Measurements from ENCODE around the gene CDC42EP2. TPM values are rescaled to one million over a fixed set of nuclear protein-coding genes. Genes with fewer than 3 reads are reported as not detected.
A peak's percentile ranks its signal among the peaks of the same experiment; 100 is the strongest.

The CDC42EP2 gene
- 21.0 TPM for total RNA-seq

GRCh38 chr11:65314501-65315203 lies at the start of gene CDC42EP2:
Gene CDC42EP2 (plus strand): TSS chr11:65314866. CDS start chr11:65320899, 6,033 bp downstream.
- peak; percentile 92 for DNase-seq (ENCODE audit: low spot score)

GRCh38 chr11:65266210-65266609 lies 48.5 kb upstream of the CDC42EP2 start:
- no peak for DNase-seq (ENCODE audit: low spot score)

GRCh38 chr11:65274735-65275682 lies 39.7 kb upstream of the CDC42EP2 start:
- peak; percentile 88 for DNase-seq (ENCODE audit: low spot score)

GRCh38 chr11:65275906-65276305 lies 38.8 kb upstream of the CDC42EP2 start:
- DNase-seq (ENCODE audit: low spot score) = no peak

GRCh38 chr11:65277631-65278277 lies 36.9 kb upstream of the CDC42EP2 start:
- DNase-seq (ENCODE audit: low spot score) = no peak

GRCh38 chr11:65278356-65278755 lies 36.3 kb upstream of the CDC42EP2 start:
- no peak for DNase-seq (ENCODE audit: low spot score)

- no peak for DNase-seq (ENCODE audit: low spot score)
Measured at GRCh38 chr11:65279279-65279678, 35.4 kb upstream of the CDC42EP2 start.

GRCh38 chr11:65279741-65280440 lies 34.8 kb upstream of the CDC42EP2 start:
- no peak for DNase-seq (ENCODE audit: low spot score)

- DNase-seq (ENCODE audit: low spot score) = no peak
Measured at GRCh38 chr11:65280646-65281045, 34.0 kb upstream of the CDC42EP2 start.

- no peak for DNase-seq (ENCODE audit: low spot score)
Measured at GRCh38 chr11:65286686-65287085, 28.0 kb upstream of the CDC42EP2 start.

GRCh38 chr11:65287601-65288000 lies 27.1 kb upstream of the CDC42EP2 start:
- no peak for DNase-seq (ENCODE audit: low spot score)

- DNase-seq (ENCODE audit: low spot score) = no peak
Measured at GRCh38 chr11:65288706-65289536, 25.7 kb upstream of the CDC42EP2 start.

GRCh38 chr11:65290448-65291165 lies 24.1 kb upstream of the CDC42EP2 start:
- peak; percentile 90 for DNase-seq (ENCODE audit: low spot score)

GRCh38 chr11:65291613-65292012 lies 23.1 kb upstream of the CDC42EP2 start:
- DNase-seq (ENCODE audit: low spot score) = no peak

GRCh38 chr11:65292890-65293289 lies 21.8 kb upstream of the CDC42EP2 start:
- DNase-seq (ENCODE audit: low spot score) = no peak

GRCh38 chr11:65293909-65294381 lies 20.7 kb upstream of the CDC42EP2 start:
- DNase-seq (ENCODE audit: low spot score) = no peak

GRCh38 chr11:65295001-65295400 lies 19.7 kb upstream of the CDC42EP2 start:
- DNase-seq (ENCODE audit: low spot score) = no peak

GRCh38 chr11:65295571-65296341 lies 18.9 kb upstream of the CDC42EP2 start:
- DNase-seq (ENCODE audit: low spot score) = no peak

GRCh38 chr11:65297026-65297672 lies 17.5 kb upstream of the CDC42EP2 start:
- no peak for DNase-seq (ENCODE audit: low spot score)
